ENCODE measurements around the gene ZBTB34.
"Not testable (repeated sequence)": the region's sequence is repeated elsewhere in the genome, so short reads cannot be mapped to it uniquely, and the experiment has no call there.

ZBTB34 gene, protein sequence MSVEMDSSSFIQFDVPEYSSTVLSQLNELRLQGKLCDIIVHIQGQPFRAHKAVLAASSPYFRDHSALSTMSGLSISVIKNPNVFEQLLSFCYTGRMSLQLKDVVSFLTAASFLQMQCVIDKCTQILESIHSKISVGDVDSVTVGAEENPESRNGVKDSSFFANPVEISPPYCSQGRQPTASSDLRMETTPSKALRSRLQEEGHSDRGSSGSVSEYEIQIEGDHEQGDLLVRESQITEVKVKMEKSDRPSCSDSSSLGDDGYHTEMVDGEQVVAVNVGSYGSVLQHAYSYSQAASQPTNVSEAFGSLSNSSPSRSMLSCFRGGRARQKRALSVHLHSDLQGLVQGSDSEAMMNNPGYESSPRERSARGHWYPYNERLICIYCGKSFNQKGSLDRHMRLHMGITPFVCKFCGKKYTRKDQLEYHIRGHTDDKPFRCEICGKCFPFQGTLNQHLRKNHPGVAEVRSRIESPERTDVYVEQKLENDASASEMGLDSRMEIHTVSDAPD

DNA sequence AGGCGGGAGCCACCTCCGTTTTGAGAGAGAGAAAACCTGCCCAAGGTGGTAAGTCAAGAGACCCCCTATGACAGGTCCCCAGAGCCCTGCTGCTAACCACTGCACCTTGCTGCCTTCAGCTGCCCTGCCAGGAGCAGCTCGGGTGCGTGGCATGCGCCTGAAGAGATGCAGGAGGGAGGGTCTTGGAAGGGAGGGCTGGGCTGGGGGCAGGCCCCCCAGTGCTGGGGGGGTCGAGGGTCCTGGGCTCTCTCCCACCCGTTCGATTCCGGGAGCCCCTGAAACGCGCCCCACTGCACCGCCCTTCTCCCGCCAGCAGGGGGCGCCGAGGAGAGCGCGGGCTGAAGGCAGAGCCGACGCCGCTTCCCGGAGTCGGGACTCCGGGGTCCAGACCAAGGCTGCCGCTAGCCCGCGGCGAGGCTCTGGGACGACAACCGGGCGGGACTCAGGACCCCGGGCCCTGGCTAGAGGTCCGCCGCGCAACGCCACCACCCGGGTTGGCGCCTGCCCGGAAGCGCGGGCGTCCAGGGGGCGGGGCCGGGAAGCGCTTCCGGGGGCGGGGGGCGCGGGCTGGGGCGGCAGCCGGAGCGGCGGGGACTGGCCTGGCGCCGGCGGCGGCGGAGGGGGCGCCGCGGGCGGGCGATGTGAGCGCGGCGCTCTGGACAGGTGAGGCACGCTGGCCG is at the start of gene ZBTB34:
TSS of gene ZBTB34 (plus strand) at position 563 of the 680 bp plus-strand sequence. CDS start 18,761 bp downstream, outside the sequence.
- peak in 39 of 51 donors; percentile 28 to 90 (median 66) for DNase-seq

DNA sequence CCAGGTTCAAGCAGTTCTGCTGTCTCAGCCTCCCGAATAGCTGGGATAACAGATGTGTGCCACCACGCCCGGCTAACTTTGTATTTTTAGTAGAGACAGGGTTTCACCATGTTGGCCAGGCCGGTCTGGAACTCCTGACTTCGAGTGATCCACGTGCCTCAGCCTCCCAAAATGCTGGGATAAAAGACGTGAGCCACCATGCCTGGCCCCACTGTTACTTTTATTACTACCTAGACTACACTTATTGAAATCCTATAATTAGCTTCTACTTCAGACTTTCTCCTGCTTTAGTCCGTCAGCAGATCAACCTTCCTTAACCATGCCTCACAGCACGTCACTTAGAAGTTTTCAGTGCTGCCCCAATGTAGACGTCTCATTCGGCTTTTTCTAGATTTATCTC is 47.4 kb upstream of the ZBTB34 start:
- DNase-seq = no peak

DNA sequence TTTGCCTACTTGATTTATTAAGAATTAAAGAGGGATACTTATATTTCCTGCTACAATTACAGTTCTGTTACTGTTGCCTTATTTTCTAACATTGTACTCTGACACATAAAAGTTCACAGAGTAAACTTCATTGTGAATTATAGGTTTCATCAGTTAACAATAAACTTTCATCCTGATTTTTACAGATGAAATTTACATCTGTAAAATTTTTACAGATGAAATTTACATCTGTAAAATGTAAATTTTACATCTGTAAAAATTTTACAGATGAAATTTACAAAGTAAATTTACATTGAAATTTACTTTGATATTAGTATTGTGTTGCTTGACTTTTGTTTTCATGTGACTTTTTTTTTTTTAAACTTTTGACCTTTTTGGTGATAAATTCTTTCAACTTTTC is 46.3 kb upstream of the ZBTB34 start:
- DNase-seq = no peak

DNA sequence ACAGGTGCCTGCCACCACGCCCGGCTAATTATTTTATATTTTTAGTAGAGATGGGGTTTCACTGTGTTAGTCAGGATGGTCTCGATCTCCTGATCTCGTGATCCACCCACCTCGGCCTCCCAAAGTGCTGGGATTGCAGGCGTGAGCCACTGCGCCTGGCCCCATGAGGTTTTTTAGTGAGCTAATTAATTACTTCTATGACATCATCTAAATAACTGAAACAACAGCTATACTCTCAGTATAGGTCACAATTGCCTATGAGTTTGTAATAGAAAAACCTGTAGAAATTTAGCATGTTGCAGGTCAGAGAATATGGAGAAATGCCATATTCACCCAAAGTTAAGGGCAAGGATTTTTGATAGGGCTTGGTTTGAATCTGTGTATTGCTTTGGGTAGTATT is 42.8 kb upstream of the ZBTB34 start:
- not testable (repeated sequence) for DNase-seq

DNA sequence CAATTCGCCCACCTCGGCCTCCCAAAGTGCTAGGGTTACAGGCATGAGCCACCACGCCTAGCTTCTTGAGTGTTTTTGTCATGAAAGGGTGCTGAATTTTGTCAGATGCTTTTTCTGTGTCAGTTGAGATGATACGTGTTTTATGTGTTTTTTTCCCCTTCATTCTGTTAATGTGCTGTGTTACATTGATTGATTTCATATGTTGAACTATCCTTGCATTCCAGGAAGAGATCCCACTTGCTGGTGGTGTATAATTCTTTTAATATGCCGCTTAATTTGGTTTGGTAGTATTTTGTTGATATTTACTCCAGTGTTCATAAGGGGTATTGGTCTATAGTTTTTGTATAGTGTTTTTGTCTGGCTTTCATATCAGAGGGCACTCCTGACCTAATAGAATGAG is 42.0 kb upstream of the ZBTB34 start:
- no peak for DNase-seq

DNA sequence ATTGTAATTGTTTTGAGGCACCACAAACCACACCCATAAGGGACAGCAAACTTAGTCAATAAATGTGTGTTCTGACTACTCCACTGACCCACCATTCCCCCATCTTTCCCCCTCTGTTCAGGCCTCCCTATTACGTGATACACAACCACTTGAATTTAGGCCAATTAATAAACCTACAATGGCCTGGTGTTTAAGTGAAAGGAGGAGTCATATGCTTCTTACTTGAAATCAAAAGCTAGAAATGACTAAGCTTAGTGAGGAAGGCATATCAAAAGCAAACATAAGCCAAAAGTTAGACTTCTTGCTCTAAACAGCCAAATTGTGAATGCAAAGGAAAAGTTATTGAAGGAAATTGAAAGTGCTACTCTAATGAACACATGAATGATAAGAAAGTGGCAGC is 41.0 kb upstream of the ZBTB34 start:
- no peak for DNase-seq

DNA sequence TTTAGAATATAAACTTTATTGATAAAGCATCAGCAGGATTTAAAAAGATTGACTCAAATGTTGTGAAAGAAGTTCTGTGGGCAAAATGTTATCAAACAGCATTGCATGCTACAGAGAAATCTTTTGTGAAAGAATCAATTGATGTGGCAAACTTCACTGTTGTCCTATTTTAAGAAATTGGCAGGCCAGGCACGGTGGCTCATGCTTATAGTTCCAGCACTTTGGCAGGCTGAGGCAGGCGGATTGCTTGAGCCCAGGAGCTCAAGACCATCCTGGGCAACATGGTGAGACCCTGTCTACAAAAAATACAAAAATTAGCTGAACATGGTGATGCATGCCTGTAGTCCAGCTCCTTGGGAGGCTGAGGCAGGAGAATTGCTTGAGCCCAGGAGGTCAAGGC is 38.2 kb upstream of the ZBTB34 start:
- peak in 19 of 51 donors; percentile 18 to 65 (median 45) for DNase-seq

DNA sequence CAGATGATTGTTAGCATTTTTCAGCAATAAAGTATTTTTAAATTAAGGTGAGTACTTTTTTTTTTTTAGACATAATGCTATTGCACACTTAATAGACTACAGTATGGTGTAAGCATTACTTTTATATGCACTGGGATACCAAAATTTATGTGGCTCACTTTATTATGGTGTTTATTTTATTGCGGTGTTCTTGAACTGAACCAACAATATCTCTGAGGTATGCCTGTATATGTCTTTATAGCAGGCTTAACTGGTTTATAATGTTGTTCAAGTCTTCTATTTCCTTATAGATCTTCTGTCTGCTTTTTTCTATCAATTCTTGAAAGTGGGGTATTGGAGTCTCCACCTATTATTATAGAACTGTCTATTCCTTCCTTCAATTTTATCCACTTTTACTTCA is 37.6 kb upstream of the ZBTB34 start:
- no peak for DNase-seq

DNA sequence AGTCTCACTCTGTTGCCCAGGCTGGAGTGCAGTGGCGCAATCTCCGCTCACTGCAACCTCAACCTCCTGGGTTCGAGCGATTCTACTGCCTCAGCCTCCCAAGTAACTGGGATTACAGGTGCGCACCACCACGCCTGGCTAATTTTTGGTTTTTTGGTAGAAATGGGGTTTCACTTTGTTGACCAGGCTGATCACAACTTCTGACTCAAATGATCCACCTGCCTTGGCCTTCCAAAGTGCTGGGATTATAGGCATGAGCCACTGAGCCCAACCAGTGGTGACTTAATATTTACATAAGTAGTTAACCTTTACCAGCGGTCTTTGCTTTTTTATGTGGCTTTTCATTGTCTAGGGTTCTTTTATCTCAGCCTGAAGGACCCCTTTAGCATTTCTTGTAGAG is 36.4 kb upstream of the ZBTB34 start:
- not testable (repeated sequence) for DNase-seq

DNA sequence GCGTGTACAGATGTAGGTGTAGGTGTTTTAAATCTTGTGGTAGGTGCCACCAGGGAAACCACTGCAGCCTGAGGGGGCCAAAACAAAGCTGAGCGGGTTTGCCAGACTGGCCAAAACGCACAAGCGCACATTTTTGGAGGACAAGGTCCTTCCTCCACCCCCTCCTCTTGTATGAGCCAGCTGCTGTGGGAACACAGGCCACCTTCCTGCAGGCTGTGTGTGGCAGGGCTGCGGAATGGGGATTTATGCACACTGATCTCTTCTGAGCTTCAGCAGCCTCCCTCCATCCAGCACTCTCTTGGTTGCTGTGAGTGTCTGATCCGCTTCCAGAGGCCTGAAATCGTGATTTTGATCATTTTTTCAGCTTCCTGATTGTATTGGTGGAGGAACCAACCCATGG is 33.2 kb upstream of the ZBTB34 start:
- no peak for DNase-seq

DNA sequence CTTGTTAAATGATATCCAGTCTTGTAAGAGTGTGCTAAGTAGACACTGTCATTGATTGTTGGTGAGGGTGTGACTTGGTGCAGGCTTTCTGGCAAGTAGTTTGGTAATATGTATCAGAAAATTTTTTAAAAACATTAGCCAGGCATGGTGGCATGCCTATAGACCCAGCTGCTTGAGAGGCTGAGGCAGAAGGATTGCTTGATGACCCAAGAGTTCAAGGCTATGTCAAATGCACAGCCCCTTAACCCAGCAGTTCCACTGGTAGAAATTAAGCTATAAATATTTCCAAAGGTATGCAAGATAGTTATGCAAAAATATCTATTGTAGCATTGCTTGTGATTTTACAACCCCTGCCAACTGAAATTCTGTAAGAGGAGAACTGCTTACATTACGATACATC is 31.4 kb upstream of the ZBTB34 start:
- no peak for DNase-seq

DNA sequence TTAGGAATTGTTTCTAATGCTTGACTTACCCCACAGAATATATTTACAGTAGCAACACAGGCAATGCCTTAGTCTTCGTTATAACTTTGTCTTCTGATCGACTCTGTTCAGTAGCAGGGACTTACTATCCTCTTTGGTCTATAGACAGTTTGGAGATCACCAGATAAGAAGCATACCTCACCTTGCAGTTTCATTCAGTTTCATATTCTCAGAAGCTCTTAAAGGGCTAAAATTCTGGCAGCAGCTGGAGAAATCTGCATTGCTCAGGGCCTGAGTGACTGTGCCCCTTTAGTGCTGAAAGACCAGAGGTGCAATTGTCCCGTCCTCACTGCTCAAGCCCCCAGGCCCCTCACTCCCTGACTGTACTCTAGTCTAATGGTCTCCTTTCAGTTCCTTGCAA is 29.6 kb upstream of the ZBTB34 start:
- DNase-seq = no peak

DNA sequence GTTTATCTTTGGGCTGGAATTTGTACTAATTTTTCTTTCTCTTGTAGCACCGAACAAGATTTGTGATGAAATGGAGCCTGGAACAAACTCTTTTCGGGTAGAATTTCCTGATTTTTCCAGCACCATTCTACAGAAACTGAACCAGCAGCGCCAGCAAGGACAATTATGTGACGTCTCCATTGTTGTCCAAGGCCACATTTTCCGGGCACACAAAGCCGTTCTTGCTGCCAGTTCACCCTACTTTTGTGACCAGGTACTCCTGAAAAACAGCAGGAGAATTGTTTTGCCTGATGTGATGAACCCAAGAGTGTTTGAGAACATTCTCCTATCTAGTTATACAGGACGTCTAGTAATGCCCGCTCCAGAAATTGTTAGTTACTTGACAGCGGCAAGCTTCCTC is 28.0 kb upstream of the ZBTB34 start:
- peak in 1 of 51 donors; percentile 14 for DNase-seq

DNA sequence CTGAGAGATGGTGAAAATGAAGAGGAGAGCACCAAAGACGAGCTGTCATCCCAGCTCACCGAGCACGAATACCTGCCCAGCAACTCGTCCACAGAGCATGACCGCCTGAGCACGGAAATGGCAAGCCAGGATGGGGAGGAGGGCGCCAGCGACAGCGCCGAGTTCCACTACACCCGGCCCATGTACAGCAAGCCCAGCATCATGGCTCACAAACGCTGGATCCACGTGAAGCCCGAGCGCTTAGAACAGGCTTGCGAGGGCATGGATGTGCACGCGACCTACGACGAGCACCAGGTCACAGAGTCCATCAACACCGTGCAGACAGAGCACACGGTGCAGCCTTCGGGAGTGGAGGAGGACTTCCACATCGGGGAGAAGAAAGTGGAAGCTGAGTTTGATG is 27.4 kb upstream of the ZBTB34 start:
- DNase-seq = no peak

DNA sequence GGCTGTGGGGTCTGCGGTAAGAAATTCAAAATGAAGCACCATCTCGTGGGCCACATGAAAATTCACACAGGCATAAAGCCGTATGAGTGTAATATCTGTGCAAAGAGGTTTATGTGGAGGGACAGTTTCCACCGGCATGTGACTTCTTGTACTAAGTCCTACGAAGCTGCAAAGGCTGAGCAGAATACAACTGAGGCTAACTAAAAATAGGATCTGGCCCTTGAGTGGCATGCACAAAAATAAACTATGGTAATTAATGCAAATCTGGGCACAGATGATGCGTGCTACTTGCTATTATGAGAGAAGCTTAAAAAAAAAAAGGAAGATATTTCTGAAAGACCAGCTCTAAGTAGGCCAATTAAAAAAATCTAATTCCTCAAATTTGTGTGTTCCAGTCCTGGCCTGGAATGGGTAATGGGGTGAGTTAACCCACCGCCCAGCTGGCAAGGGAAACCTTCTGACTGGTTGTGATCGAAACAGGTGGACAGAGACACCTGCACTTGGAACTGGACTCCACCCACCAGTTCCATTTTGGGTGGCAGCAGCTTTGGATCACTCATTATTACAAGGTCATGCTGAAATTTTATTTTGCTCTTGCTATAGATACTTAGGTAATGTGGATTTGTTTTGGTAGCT is 26.6 kb upstream of the ZBTB34 start:
- peak in 1 of 51 donors; percentile 33 for DNase-seq

DNA sequence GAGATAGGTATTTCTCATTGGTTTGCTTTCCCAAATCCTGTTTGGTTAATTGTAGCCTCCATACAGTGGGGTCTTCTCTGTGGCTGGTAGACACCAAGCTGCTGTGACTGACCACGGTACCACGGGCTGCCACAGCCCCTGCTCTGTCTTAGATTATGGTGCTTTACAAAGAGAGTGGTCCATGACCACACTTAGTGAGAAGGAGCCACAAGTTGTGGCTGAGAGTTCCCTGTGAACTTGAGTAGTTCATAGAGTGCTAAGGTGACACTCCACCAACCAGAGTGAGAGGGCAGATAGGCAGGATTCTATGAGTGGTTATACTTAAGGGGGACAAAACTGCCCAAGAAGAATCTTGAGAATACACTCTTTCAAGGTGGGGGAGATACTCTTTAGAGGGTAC is 25.8 kb upstream of the ZBTB34 start:
- no peak for DNase-seq

DNA sequence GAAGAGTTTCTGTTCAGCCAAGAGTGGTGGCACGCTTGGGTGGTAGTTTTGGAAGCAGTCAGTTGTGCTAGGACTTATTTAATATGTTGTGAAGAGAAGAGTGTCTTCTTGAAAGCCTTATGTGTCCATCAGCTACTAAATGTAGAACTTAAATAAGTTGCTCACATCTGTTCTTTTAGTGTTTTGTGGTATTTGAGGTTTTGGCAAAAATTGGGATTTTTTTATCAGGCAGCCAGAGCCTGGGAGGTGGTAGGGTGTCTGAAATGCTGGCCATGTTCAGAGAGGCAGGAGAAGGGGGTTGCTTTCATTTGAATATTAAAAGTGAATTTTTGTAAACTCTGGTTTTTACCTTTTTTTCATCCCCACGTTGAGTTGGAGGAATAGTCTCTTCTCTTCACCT is 24.2 kb upstream of the ZBTB34 start:
- DNase-seq = no peak

DNA sequence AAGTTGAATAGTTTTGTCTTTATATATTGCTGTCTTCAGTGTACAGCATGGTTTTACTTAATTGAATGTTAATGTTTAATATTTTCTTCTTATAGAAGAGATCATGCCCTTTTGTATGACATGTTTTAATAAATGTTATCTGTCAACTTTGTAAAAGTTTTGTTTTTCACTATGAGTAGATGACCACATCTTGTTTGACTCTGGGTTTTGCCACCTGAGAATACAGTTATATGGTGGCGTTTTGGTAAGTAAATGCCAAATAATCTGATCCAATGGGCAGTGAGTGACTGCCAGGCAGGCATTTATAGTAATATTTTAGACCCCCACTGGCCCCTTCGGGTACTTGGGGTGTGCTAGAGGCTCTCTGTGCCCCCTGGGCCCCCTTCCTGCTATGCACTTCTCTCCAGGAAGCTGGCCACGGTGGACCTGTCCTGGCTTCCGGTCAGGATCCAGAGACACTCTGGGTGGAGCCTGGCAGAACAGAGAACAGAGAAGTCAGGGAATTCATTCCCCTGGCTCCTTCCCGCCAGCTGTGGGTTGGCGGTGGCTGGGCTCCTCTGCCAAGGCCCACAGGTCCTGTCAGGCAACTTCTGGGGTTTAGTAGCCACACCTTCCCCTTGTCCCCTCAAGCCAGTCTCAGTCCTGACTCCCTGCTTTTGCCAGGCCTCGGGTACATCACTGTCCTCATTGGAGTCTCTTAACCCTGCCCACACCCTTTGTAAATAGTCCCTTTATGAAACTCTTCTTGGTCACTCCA is 22.2 kb upstream of the ZBTB34 start:
- no peak for DNase-seq

DNA sequence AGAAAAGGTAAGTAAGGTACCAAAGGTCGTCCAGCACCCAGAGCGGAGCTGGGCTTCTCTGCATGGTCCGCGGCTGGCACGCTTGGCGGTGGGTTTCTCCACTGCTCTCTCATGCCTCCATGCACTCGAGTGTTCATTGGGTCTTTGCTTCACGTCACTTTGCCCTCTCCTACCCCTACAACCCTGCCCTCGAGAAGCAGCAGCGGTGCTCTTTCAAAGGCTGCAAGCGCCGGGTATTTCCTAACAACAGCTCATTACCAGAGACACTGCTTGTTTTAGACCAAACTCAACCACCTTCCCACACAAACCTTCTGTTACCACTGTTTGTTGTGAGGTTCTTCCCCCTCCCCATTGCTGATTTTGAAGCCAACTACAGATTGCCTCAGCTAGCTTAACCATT is 21.5 kb upstream of the ZBTB34 start:
- DNase-seq = no peak

DNA sequence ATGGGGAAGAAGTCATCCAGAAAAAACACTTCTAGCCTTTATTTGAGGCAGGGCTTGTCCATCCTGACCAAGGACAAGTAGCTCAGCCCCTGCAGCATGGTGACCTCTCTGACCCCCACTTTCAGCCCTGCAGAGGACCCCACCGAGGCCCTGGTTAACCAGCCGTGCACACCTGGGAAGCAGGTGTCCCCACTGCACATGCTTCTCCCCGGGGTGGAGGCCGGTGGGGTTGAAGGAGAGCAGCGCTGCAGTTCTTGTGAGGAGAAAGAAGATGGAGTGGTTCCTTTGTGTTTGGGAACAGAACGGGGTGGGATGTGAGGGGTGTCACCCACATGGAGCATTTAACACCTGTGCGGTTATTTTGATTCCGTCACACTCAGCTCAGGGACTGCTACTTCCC is 21.1 kb upstream of the ZBTB34 start:
- DNase-seq = no peak

DNA sequence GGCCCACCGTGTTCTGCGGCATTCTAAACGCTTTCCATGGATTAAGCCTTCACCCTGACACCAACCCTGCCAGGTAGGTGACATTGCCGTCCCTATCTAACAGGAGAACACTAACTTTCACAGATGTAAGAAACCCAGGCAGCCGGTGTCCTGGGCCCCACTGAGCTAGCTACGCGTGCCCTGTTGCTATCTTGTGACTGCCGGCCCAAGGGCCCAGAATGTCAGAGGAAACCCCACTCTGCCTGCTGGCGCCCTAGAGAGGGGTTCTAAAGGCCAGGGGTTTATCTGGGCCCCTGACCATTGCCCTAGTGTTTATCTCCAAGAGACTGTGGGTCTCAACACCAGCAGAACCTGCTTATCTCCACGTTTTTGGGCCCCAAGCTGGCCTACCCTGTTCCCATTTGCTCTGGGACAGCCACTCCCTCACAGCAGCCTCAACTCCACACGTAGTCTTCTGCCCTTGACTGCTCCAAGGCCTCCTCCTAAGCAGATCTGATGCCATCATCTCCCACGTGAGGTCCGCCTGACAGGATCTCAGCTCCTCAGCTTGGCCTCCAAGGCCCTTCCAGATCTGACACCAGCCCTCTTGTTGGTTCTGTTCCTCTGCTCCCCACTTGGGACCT is 18.1 kb upstream of the ZBTB34 start:
- no peak for DNase-seq
